CD8-positive, alpha-beta memory T cell (primary cell): ENCODE measurements around the gene GRID2IP. TPM values are rescaled to one million over a fixed set of nuclear protein-coding genes. Genes with fewer than 3 reads are reported as not detected.
"Not testable (repeated sequence)": the region's sequence is repeated elsewhere in the genome, so short reads cannot be mapped to it uniquely, and the experiment has no call there.

Experiments used
- CTCF ChIA-PET: fragments of 350-600 bp; sonication (Branson Sonifier 250); formaldehyde crosslinking; loops from one replicate; lab custom pipeline; 2021; ENCODE audit warnings: antibody characterized with exemption; lab: Charles Lee
- POLR2A ChIA-PET: fragments of 350-600 bp; sonication (Branson Sonifier 250); formaldehyde crosslinking; loops from one replicate; lab custom pipeline; 2021; ENCODE audit warnings: antibody characterized with exemption; lab: Charles Lee
- DNase-seq, 5 donors: peaks; one replicate each; pipeline versions ENCODE4 v3.0.0 to v3.0.0-alpha.2; 2020 to 2022; ENCODE audit warnings: mixed read lengths in 1 of 5
- H3K27ac ChIP-seq: one replicate; pipeline ENCODE4 v1.7.0; 2013; ENCODE audit warnings: low read depth, mild to moderate bottlenecking, low read length, moderate library complexity
- H3K27me3 ChIP-seq: 2 replicates; pipeline ENCODE4 v1.7.0; 2013; ENCODE audit warnings: low read length, mild to moderate bottlenecking; ENCODE audit not compliant: insufficient read depth, poor library complexity, severe bottlenecking
- H3K36me3 ChIP-seq: 2 replicates; pipeline ENCODE4 v1.7.0; 2013; ENCODE audit warnings: mild to moderate bottlenecking, low read length, moderate library complexity; ENCODE audit not compliant: insufficient read depth
- H3K4me1 ChIP-seq: 2 replicates; pipeline ENCODE4 v1.7.0; 2013; ENCODE audit warnings: mild to moderate bottlenecking, low read length, moderate library complexity; ENCODE audit not compliant: insufficient read depth
- H3K4me3 ChIP-seq: 2 replicates; pipeline ENCODE4 v1.7.0; 2013; ENCODE audit warnings: mild to moderate bottlenecking, low read length
- H3K9me3 ChIP-seq: 2 replicates; pipeline ENCODE4 v1.7.0; 2013; ENCODE audit warnings: mild to moderate bottlenecking, low read length
- H3K27ac Mint-ChIP-seq, 8 donors: one replicate each; pipeline ENCODE4 v1.8.0; 2020 to 2021; ENCODE audit warnings: mixed read lengths in 8 of 8, mild to moderate bottlenecking in 6 of 8, inconsistent platforms in 3 of 8, moderate library complexity in 3 of 8
- H3K27me3 Mint-ChIP-seq, 2 donors: one replicate each; pipeline ENCODE4 v1.8.0; 2020 to 2021; ENCODE audit warnings: mixed read lengths in 2 of 2, mild to moderate bottlenecking in 1 of 2, moderate library complexity in 1 of 2
- H3K36me3 Mint-ChIP-seq, 3 donors: one replicate each; pipeline ENCODE4 v1.8.0; 2020 to 2021; ENCODE audit warnings: mixed read lengths in 3 of 3, inconsistent platforms in 1 of 3, mild to moderate bottlenecking in 1 of 3
- H3K4me1 Mint-ChIP-seq, 3 donors: one replicate each; pipeline ENCODE4 v1.8.0; 2020 to 2021; ENCODE audit warnings: mixed read lengths in 3 of 3, inconsistent platforms in 1 of 3, mild to moderate bottlenecking in 1 of 3
- H3K4me3 Mint-ChIP-seq, 7 donors: one replicate each; pipeline ENCODE4 v1.8.0; 2020 to 2021; ENCODE audit warnings: mixed read lengths in 7 of 7, mild to moderate bottlenecking in 6 of 7, moderate library complexity in 4 of 7, inconsistent platforms in 2 of 7
- H3K9me3 Mint-ChIP-seq, 5 donors: one replicate each; pipeline ENCODE4 v1.8.0; 2020 to 2022; ENCODE audit warnings: mixed read lengths in 5 of 5, mild to moderate bottlenecking in 3 of 5, moderate library complexity in 2 of 5, inconsistent platforms in 1 of 5
- polyA plus RNA-seq: library from polyadenylated mRNA; unstranded; fragments of 300-500 nt; fragmentation: Illumina TruSeq; gene quantifications from one replicate; pipeline ENCODE4 v1.2.3, GENCODE V29; 2021
- total RNA-seq, 2 experiments: library from RNA; stranded (reverse); gene quantifications; one replicate each; pipeline ENCODE4 v1.2.3, GENCODE V29; 2021

The GRID2IP gene
- total and polyA plus RNA-seq, 3 experiments from 2014 or later: 0.33 to 0.51 TPM; not detected in 1

DNA sequence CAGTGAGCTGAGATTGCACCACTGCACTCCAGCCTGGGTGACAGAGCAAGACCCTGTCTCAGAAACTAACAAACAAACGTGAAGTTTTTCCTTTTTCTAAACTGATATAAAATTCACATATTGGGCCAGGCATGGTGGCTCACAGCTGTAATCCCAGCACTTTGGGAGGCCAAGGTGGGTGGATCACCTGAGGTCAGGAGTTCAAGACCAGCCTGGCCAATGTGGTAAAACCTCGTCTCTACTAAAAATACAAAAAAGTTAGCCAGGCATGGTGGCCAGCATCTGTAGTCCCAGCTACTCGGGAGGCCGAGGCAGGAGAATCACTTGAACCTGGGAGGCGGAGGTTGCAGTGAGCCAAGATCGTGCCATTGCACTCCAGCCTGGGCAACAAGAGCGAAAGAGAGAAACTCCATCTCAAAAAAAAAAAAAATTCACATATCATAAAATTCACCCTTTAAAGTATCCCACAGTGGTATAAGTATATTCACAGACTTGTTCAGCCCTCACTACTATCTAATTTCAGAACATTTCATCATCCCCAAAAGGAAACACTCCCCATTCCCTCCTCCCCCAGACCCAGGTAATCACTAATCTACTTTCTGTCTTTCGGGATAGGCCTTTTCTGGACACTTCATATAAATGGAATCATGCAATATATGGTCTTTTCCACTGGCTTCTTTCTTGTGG, 34.6 kb upstream of the GRID2IP start:
- H3K4me3 ChIP-seq: not testable (repeated sequence)

DNA sequence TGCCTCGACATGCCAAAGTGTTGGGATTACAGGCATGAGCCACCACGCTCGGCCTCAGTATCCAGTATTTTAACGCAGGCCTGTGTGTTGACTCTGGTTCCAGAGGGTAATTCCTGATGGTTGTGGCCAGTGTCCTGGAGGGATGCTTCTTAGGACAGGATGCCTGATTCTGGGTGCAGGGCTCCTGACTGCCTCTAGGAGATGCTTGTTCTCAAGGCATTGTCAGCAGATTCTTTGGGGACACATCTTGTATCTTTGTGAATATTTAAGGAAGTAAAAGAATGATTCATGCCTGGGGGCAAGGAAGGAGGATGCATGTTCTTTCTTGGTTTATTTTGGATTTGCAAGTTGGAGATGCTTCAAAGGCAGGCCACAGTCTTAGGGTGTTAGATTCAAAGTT, 28.2 kb upstream of the GRID2IP start:
- H3K27ac ChIP-seq: no peak overlapping the region

More for the DNA sequence above, 34.6 kb upstream of the GRID2IP start:
- H3K9me3 ChIP-seq, H3K4me3 Mint-ChIP-seq, H3K27ac ChIP-seq, DNase-seq, CTCF ChIA-PET, H3K27me3 ChIP-seq, H3K9me3 Mint-ChIP-seq, H3K4me1 ChIP-seq, H3K27me3 Mint-ChIP-seq: not testable (repeated sequence)
- H3K4me1 Mint-ChIP-seq: peaks cover 11 to 27% (median 13%) of the 10 kb centered on the region in 3 donors
- POLR2A ChIA-PET: interaction anchor here (0.6 kb wide), 1 partner anchor 11 kb away, joined by 12 read pairs; no protein-coding TSS in a partner anchor
- peaks cover 4 to 83% (median 23%) of the 10 kb centered on the region in 3 donors for H3K36me3 Mint-ChIP-seq
- peak overlapping the region in 2 of 8 donors; percentile 9 to 23 for H3K27ac Mint-ChIP-seq
- H3K36me3 ChIP-seq: peaks cover 18% of the 10 kb centered on the region

GRCh38 chr7:6578114-6579084, 27.1 kb upstream of the GRID2IP start:
- Histone ChIP-seq H3K9me3 (no peaks in the 10 kb centered on the region), H3K36me3 (peaks cover 9% of the 10 kb centered on the region), H3K4me3 (no peak overlapping the region), H3K4me1 (peaks cover 10% of the 10 kb centered on the region), H3K27ac (peak overlapping the region; percentile 91), H3K27me3 (no peaks in the 10 kb centered on the region)
- Mint-ChIP-seq H3K9me3 (no peaks in the 10 kb centered on the region), H3K27ac (peak overlapping the region; percentile 62 to 98 (median 91)), H3K4me3 (peak overlapping the region; percentile 77 to 93 (median 87)), H3K4me1 (peaks cover 5 to 38% (median 6%) of the 10 kb centered on the region in 3 donors), H3K36me3 (peaks cover 3 to 41% (median 10%) of the 10 kb centered on the region in 3 donors), H3K27me3 (no peaks in the 10 kb centered on the region)
- DNase-seq: no peak
- ChIA-PET CTCF (interaction anchor here (0.9 to 1.8 kb wide), 4 partner anchors 9 to 55 kb away, joined by 3 to 10 read pairs (median 4); partner anchors contain the start of gene INTS15), POLR2A (interaction anchor here (0.8 to 2.2 kb wide), 2 partner anchors 12 to 55 kb away, joined by 3 to 13 read pairs; partner anchors contain the start of gene INTS15)

More for the DNA sequence above, 28.2 kb upstream of the GRID2IP start:
- no peaks in the 10 kb centered on the region for H3K27me3 ChIP-seq
- peaks cover 10% of the 10 kb centered on the region for H3K4me1 ChIP-seq
- H3K9me3 ChIP-seq: no peaks in the 10 kb centered on the region
- peak overlapping the region in 5 of 7 donors; percentile 29 to 89 (median 82) for H3K4me3 Mint-ChIP-seq
- H3K27me3 Mint-ChIP-seq: no peaks in the 10 kb centered on the region
- ChIA-PET POLR2A (no interaction called here), CTCF (interaction anchor here (1.8 kb wide), 1 partner anchor 10 kb away, joined by 5 read pairs; the partner anchor contains the start of gene INTS15)
- no peaks in the 10 kb centered on the region for H3K9me3 Mint-ChIP-seq
- peaks cover 3 to 52% (median 14%) of the 10 kb centered on the region in 3 donors for H3K36me3 Mint-ChIP-seq
- H3K4me3 ChIP-seq: no peak overlapping the region
- peaks cover 5 to 38% (median 6%) of the 10 kb centered on the region in 3 donors for H3K4me1 Mint-ChIP-seq
- peak overlapping the region in 7 of 8 donors; percentile 23 to 97 (median 91) for H3K27ac Mint-ChIP-seq
- peaks cover 12% of the 10 kb centered on the region for H3K36me3 ChIP-seq
- DNase-seq: no peak

- Histone ChIP-seq H3K27me3 (no peaks in the 10 kb centered on the region), H3K4me3 (peak within 1 kb of the TSS; percentile 77), H3K36me3 (peaks cover 5% of the 10 kb centered on the region), H3K4me1 (peaks cover 10% of the 10 kb centered on the region), H3K9me3 (no peaks in the 10 kb centered on the region), H3K27ac (peak within 1 kb of the TSS; percentile 91)
- DNase-seq: peak; percentile 78 to 90 (median 85)
- H3K27ac Mint-ChIP-seq: peak within 1 kb of the TSS; percentile 89 to 98 (median 91)
- H3K36me3 Mint-ChIP-seq: peaks cover 3 to 33% (median 7%) of the 10 kb centered on the region in 3 donors
- H3K4me3 Mint-ChIP-seq: peak within 1 kb of the TSS; percentile 82 to 93 (median 87)
- H3K27me3 Mint-ChIP-seq: peaks cover 0 to 4% of the 10 kb centered on the region in 2 donors
- peaks cover 5 to 38% (median 6%) of the 10 kb centered on the region in 3 donors for H3K4me1 Mint-ChIP-seq
- ChIA-PET CTCF (interaction anchor here (0.9 to 1.8 kb wide), 3 partner anchors 13 to 56 kb away, joined by 3 to 10 read pairs (median 3); partner anchors contain the start of gene INTS15), POLR2A (interaction anchor here (0.8 to 2.2 kb wide), 2 partner anchors 13 to 54 kb away, joined by 3 to 13 read pairs; partner anchors contain the start of gene INTS15)
- no peaks in the 10 kb centered on the region for H3K9me3 Mint-ChIP-seq
Measured at GRCh38 chr7:6577369-6578113, 26.3 kb upstream of the GRID2IP start, which contains the start of gene ZDHHC4. Gene ZDHHC4 (plus strand): TSS chr7:6577454. CDS start chr7:6580562, 3,108 bp downstream.

DNA sequence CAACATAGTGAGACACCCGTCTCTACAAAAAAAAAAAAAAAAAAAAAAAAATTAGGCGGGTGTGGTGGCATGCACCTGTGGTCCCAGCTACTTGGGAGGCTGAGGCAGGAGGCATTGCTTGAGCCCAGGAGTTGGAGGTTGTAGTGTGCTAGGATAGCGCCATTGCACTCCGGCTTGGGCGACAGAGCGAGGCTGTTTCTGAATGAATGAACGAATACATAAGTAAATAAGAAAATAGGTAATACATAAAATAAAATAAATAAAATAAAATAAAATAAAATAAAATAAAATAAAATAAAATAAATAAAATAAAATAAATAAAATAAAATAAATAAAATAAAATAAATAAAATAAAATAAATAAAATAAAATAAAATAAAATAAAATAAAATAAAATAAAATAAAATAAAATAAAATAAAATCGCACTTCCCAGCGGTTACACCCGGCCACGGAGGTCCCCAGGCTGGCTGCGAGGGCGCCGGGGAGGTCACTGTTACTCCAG, 25.7 kb upstream of the GRID2IP start:
- peak in 1 of 5 donors; percentile 3 for DNase-seq
- not testable (repeated sequence) for H3K9me3 ChIP-seq, H3K9me3 Mint-ChIP-seq, H3K4me3 ChIP-seq, H3K27me3 Mint-ChIP-seq, H3K27me3 ChIP-seq, H3K36me3 ChIP-seq
- Histone ChIP-seq H3K4me1 (peaks cover 10% of the 10 kb centered on the region), H3K27ac (peak overlapping the region; percentile 91)
- Mint-ChIP-seq H3K36me3 (peaks cover 3 to 27% (median 7%) of the 10 kb centered on the region in 3 donors), H3K4me3 (peak overlapping the region; percentile 82 to 93 (median 87)), H3K27ac (peak overlapping the region; percentile 29 to 97 (median 76)), H3K4me1 (peaks cover 5 to 35% (median 6%) of the 10 kb centered on the region in 3 donors)
- POLR2A ChIA-PET: interaction anchor here (1.0 to 2.2 kb wide), 2 partner anchors 13 to 72 kb away, joined by 3 to 13 read pairs; partner anchors contain the start of gene INTS15
- CTCF ChIA-PET: interaction anchor here (1.8 kb wide), 1 partner anchor 13 kb away, joined by 10 read pairs; the partner anchor contains the start of gene INTS15

GRCh38 chr7:6576024-6576866, 25.0 kb upstream of the GRID2IP start:
- Mint-ChIP-seq H3K4me1 (peaks cover 5 to 28% (median 6%) of the 10 kb centered on the region in 3 donors), H3K9me3 (no peaks in the 10 kb centered on the region), H3K27ac (peak overlapping the region; percentile 56 to 97 (median 70)), H3K4me3 (peak overlapping the region; percentile 38 to 75 (median 57)), H3K36me3 (peaks cover 3 to 20% (median 5%) of the 10 kb centered on the region in 3 donors), H3K27me3 (peaks cover 0 to 4% of the 10 kb centered on the region in 2 donors)
- Histone ChIP-seq H3K4me1 (peaks cover 10% of the 10 kb centered on the region), H3K9me3 (no peaks in the 10 kb centered on the region), H3K27ac (no peak overlapping the region), H3K27me3 (no peaks in the 10 kb centered on the region), H3K36me3 (no peaks in the 10 kb centered on the region), H3K4me3 (no peak overlapping the region)
- ChIA-PET POLR2A (interaction anchor here (1.0 to 2.2 kb wide), 2 partner anchors 14 to 71 kb away, joined by 3 to 13 read pairs; partner anchors contain the start of gene INTS15), CTCF (interaction anchor here (0.9 to 2.0 kb wide), 5 partner anchors 14 to 128 kb away, joined by 3 to 7 read pairs (median 4); partner anchors contain the start of genes DAGLB and INTS15)
- no peak for DNase-seq
